Measurements from ENCODE around the gene CBLN3.

DNA sequence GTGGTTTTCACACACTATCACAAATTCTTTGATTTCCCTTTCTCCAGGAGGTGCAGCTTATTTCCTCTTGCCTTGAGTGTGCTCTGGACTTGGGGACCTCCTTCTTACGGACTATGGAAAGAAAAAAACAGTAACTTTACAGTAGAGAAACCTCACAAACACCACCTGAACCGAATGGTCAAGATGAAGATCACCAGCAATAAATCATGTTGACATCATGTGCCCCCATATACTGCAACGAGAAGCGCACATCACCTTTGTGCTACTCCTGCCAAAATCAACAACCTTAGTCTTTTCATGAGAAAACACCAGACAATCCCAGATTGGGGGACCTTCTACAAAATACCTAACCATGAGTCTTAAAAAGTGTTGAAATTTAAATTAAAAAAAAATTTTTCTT lies 43.9 kb downstream of the CBLN3 start:
- TF ChIP-seq, protein P1, sequence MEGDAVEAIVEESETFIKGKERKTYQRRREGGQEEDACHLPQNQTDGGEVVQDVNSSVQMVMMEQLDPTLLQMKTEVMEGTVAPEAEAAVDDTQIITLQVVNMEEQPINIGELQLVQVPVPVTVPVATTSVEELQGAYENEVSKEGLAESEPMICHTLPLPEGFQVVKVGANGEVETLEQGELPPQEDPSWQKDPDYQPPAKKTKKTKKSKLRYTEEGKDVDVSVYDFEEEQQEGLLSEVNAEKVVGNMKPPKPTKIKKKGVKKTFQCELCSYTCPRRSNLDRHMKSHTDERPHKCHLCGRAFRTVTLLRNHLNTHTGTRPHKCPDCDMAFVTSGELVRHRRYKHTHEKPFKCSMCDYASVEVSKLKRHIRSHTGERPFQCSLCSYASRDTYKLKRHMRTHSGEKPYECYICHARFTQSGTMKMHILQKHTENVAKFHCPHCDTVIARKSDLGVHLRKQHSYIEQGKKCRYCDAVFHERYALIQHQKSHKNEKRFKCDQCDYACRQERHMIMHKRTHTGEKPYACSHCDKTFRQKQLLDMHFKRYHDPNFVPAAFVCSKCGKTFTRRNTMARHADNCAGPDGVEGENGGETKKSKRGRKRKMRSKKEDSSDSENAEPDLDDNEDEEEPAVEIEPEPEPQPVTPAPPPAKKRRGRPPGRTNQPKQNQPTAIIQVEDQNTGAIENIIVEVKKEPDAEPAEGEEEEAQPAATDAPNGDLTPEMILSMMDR (IDR thresholded peaks at IDR 0.05): no peak
- no peak for TF ChIP-seq POLR2A (IDR thresholded peaks at IDR 0.05)
